WTC11 (cell line): Measurements from ENCODE around the gene CYP19A1. TPM values are rescaled to one million over a fixed set of nuclear protein-coding genes. Genes with fewer than 3 reads are reported as not detected.

Experiments
- ATAC-seq: fragments of 200-7000 bp; cut with Tn5 transposase; 2 replicates; pipeline ENCODE4 v1.10.0; 2021; ENCODE audit warnings: mild to moderate bottlenecking, moderate library complexity
- CTCF ChIA-PET: fragments of 300-600 bp; sonication (Branson Sonifier 250); formaldehyde crosslinking; loops from one replicate; lab custom pipeline; 2021; ENCODE audit warnings: antibody characterized with exemption; lab: Charles Lee
- POLR2A ChIA-PET: fragments of 350-600 bp; sonication (Branson Sonifier 250); formaldehyde crosslinking; loops from one replicate; lab custom pipeline; 2021; ENCODE audit warnings: antibody characterized with exemption; lab: Charles Lee
- DNase-seq: peaks from one replicate; pipeline ENCODE4 v3.0.0; 2021; ENCODE audit warnings: low spot score
- H3K27ac Mint-ChIP-seq: 2 replicates; pipeline ENCODE4 v1.8.0; 2021; ENCODE audit warnings: mixed read lengths
- H3K27me3 Mint-ChIP-seq: 2 replicates; pipeline ENCODE4 v1.8.0; 2021; ENCODE audit warnings: low read depth, mild to moderate bottlenecking, moderate library complexity, mixed read lengths
- H3K36me3 Mint-ChIP-seq: 2 replicates; pipeline ENCODE4 v1.8.0; 2021; ENCODE audit warnings: mixed read lengths
- H3K4me1 Mint-ChIP-seq: 2 replicates; pipeline ENCODE4 v1.8.0; 2022; ENCODE audit warnings: mixed read lengths
- H3K4me3 Mint-ChIP-seq: 2 replicates; pipeline ENCODE4 v1.8.0; 2021; ENCODE audit warnings: mild to moderate bottlenecking, moderate library complexity, mixed read lengths
- H3K9me3 Mint-ChIP-seq: 2 replicates; pipeline ENCODE4 v1.8.0; 2021; ENCODE audit warnings: mixed read lengths
- AR ChIP-seq: fragments of 250-450 bp; sonication (Bioruptor Pico); IDR thresholded peaks from 2 replicates; pipeline ENCODE4 v1.9.0; 2021; ENCODE audit warnings: mild to moderate bottlenecking
- ATF6 ChIP-seq: sonication (generic); formaldehyde crosslinking; IDR thresholded peaks from 2 replicates; pipeline ENCODE4 v1.8.1; 2023; ENCODE audit warnings: mild to moderate bottlenecking, missing genetic modification reagents
- CBFB ChIP-seq: sonication (generic); formaldehyde crosslinking; IDR thresholded peaks from 2 replicates; pipeline ENCODE4 v1.8.1; 2022; ENCODE audit warnings: mild to moderate bottlenecking, low read depth, missing genetic modification reagents
- ETV6 ChIP-seq: sonication (generic); formaldehyde crosslinking; IDR thresholded peaks from 2 replicates; pipeline ENCODE4 v1.8.1; 2022; ENCODE audit warnings: mild to moderate bottlenecking, missing genetic modification reagents
- FOXK1 ChIP-seq: sonication (generic); formaldehyde crosslinking; IDR thresholded peaks from 2 replicates; pipeline ENCODE4 v1.8.0; 2022; ENCODE audit warnings: mild to moderate bottlenecking, moderate library complexity, missing genetic modification reagents
- FOXP1 ChIP-seq: sonication (generic); formaldehyde crosslinking; IDR thresholded peaks from 2 replicates; pipeline ENCODE4 v1.8.0; 2022; ENCODE audit warnings: missing genetic modification reagents, mild to moderate bottlenecking, moderate library complexity, borderline replicate concordance
- GABPB1 ChIP-seq: sonication (generic); formaldehyde crosslinking; IDR thresholded peaks from 2 replicates; pipeline ENCODE4 v1.8.1; 2023; ENCODE audit warnings: mild to moderate bottlenecking, missing genetic modification reagents
- GTF2I ChIP-seq: fragments of 250-450 bp; sonication (Bioruptor Pico); conservative IDR thresholded peaks from 2 replicates; pipeline ENCODE4 v1.4.0; 2021; ENCODE audit warnings: mild to moderate bottlenecking
- IRF1 ChIP-seq: sonication (generic); formaldehyde crosslinking; IDR thresholded peaks from 2 replicates; pipeline ENCODE4 v1.8.0; 2023; ENCODE audit warnings: missing genetic modification reagents
- NR1H2 ChIP-seq: sonication (generic); formaldehyde crosslinking; IDR thresholded peaks from 2 replicates; pipeline ENCODE4 v1.9.0; 2021; ENCODE audit warnings: mild to moderate bottlenecking, moderate library complexity, missing genetic modification reagents
- NR2C2 ChIP-seq: sonication (generic); formaldehyde crosslinking; IDR thresholded peaks from 2 replicates; pipeline ENCODE4 v1.8.0; 2022; ENCODE audit warnings: mild to moderate bottlenecking, missing genetic modification reagents
- OVOL2 ChIP-seq: fragments of 250-450 bp; sonication (Bioruptor Pico); IDR thresholded peaks from 2 replicates; pipeline ENCODE4 v1.9.0; 2021; ENCODE audit warnings: mild to moderate bottlenecking, borderline replicate concordance
- RORB ChIP-seq: fragments of 250-450 bp; sonication (Bioruptor Pico); IDR thresholded peaks from 2 replicates; pipeline ENCODE4 v1.9.0; 2021; ENCODE audit warnings: mild to moderate bottlenecking
- SOX15 ChIP-seq: fragments of 250-450 bp; sonication (Bioruptor Pico); IDR thresholded peaks from 2 replicates; pipeline ENCODE4 v1.9.0; 2021; ENCODE audit warnings: mild to moderate bottlenecking
- TCF7 ChIP-seq: sonication (generic); formaldehyde crosslinking; IDR thresholded peaks from 2 replicates; pipeline ENCODE4 v1.8.0; 2022; ENCODE audit warnings: mild to moderate bottlenecking, low read depth, missing genetic modification reagents, moderate library complexity
- USF2 ChIP-seq: sonication (generic); formaldehyde crosslinking; IDR thresholded peaks from 2 replicates; pipeline ENCODE4 v1.8.1; 2023; ENCODE audit warnings: mild to moderate bottlenecking, missing genetic modification reagents, moderate library complexity
- ZNF121 ChIP-seq: sonication (generic); formaldehyde crosslinking; IDR thresholded peaks from 2 replicates; pipeline ENCODE4 v1.8.0; 2023; ENCODE audit warnings: missing genetic modification reagents
- ZNF232 ChIP-seq: sonication (generic); formaldehyde crosslinking; IDR thresholded peaks from 2 replicates; pipeline ENCODE4 v1.8.0; 2022; ENCODE audit warnings: mild to moderate bottlenecking, missing genetic modification reagents
- ZNF512 ChIP-seq: sonication (generic); formaldehyde crosslinking; IDR thresholded peaks from 2 replicates; pipeline ENCODE4 v1.8.1; 2022; ENCODE audit warnings: missing genetic modification reagents, borderline replicate concordance
- ZNF671 ChIP-seq: fragments of 250-450 bp; sonication (Bioruptor Pico); IDR thresholded peaks from 2 replicates; pipeline ENCODE4 v1.8.0; 2021; ENCODE audit warnings: mild to moderate bottlenecking
- total RNA-seq: library from RNA; stranded (reverse); gene quantifications from 3 replicates; pipeline ENCODE4 v1.2.3, GENCODE V29; 2021

The CYP19A1 gene
- total RNA-seq, 1 experiment from 2014 or later = not detected

- CTCF ChIA-PET = interaction anchor here (1.3 to 1.5 kb wide), 2 partner anchors 22 to 149 kb away, joined by 3 read pairs; no protein-coding TSS in a partner anchor
These were observed 26.0 kb downstream of the CYP19A1 start for GRCh38 chr15:51312166-51313073.

GRCh38 chr15:51311510-51311909 lies 26.9 kb downstream of the CYP19A1 start:
- ChIA-PET POLR2A (no interaction called here), CTCF (interaction anchor here (1.5 kb wide), 1 partner anchor 148 kb away, joined by 3 read pairs; no protein-coding TSS in a partner anchor)
- Mint-ChIP-seq H3K4me1 (peaks cover 7% of the 10 kb centered on the region), H3K9me3 (no peaks in the 10 kb centered on the region), H3K4me3 (no peak overlapping the region), H3K36me3 (no peaks in the 10 kb centered on the region), H3K27ac (no peak overlapping the region), H3K27me3 (no peaks in the 10 kb centered on the region; the same call in 1 of the 2 replicates)
- DNase-seq (no peak), ATAC-seq (no peak)
- TF ChIP-seq IRF1 (CRISPR knock-in tag) = no peak
- no peak for TF ChIP-seq ATF6
- no peak for TF ChIP-seq NR2C2 (CRISPR knock-in tag)
- TF ChIP-seq ZNF121 (CRISPR knock-in tag) = no peak
- TF ChIP-seq CBFB (CRISPR knock-in tag) = no peak
- TF ChIP-seq AR (CRISPR knock-in tag) = no peak
- TF ChIP-seq GTF2I (CRISPR knock-in tag) = no peak
- TF ChIP-seq TCF7 = no peak
- no peak for TF ChIP-seq ZNF232 (CRISPR knock-in tag)
- TF ChIP-seq SOX15 (CRISPR knock-in tag) = no peak
- TF ChIP-seq NR1H2 (CRISPR knock-in tag) = no peak
- no peak for TF ChIP-seq ZNF671 (CRISPR knock-in tag)
- TF ChIP-seq ZNF512 (CRISPR knock-in tag) = no peak
- no peak for TF ChIP-seq ETV6 (CRISPR knock-in tag)
- TF ChIP-seq OVOL2 (CRISPR knock-in tag) = no peak
- TF ChIP-seq USF2 (CRISPR knock-in tag) = no peak
- TF ChIP-seq RORB = no peak
- no peak for TF ChIP-seq FOXP1 (CRISPR knock-in tag)

More at GRCh38 chr15:51312166-51313073, 26.0 kb downstream of the CYP19A1 start:
- H3K4me3 Mint-ChIP-seq = no peak overlapping the region
- peaks cover 7% of the 10 kb centered on the region for H3K4me1 Mint-ChIP-seq
- ATAC-seq = no peak
- H3K36me3 Mint-ChIP-seq = no peaks in the 10 kb centered on the region
- H3K9me3 Mint-ChIP-seq = no peaks in the 10 kb centered on the region
- H3K27me3 Mint-ChIP-seq = no peaks in the 10 kb centered on the region; the same call in 1 of the 2 replicates
- peak; percentile 93 for TF ChIP-seq GABPB1
- TF ChIP-seq FOXK1 (CRISPR knock-in tag) = no peak
- no peak for DNase-seq
- POLR2A ChIA-PET = no interaction called here
- H3K27ac Mint-ChIP-seq = no peak overlapping the region
